B cell (primary cell): ENCODE data around the gene PAIP2B. TPM values are rescaled to one million over a fixed set of nuclear protein-coding genes. Genes with fewer than 3 reads are reported as not detected.

Experiments
- ATAC-seq: fragments of 200-7000 bp; cut with Tn5 transposase; one replicate; pipeline ENCODE4 v1.10.0; 2021; ENCODE audit warnings: low read depth, mild to moderate bottlenecking, moderate number of reproducible peaks, moderate library complexity
- CTCF ChIA-PET: fragments of 350-600 bp; sonication (Branson Sonifier 250); formaldehyde crosslinking; loops from one replicate; lab custom pipeline; 2021; ENCODE audit warnings: antibody characterized with exemption, inconsistent platforms; lab: Charles Lee
- POLR2A ChIA-PET: fragments of 350-600 bp; sonication (Branson Sonifier 250); formaldehyde crosslinking; loops from one replicate; lab custom pipeline; 2021; ENCODE audit warnings: antibody characterized with exemption; lab: Charles Lee
- DNase-seq: peaks from one replicate; pipeline ENCODE4 v3.0.0; 2013
- H2AFZ ChIP-seq: 2 replicates; pipeline ENCODE4 v1.6.1; 2012; ENCODE audit warnings: mild to moderate bottlenecking, low read depth, low read length; ENCODE audit not compliant: insufficient read depth, poor library complexity, severe bottlenecking
- H3K27ac ChIP-seq, 2 donors: 1 replicate in 1 of 2; 2 replicates in 1 of 2; pipeline ENCODE4 v1.5.1; 2012 to 2013; ENCODE audit warnings: low read length in 2 of 2, mild to moderate bottlenecking in 2 of 2, moderate library complexity in 1 of 2
- H3K27me3 ChIP-seq, 4 experiments: fragments of 200-600 bp in 1 of 4; sonication (generic) in 1 of 4; replicated peaks in 1 of 4; 1 replicate in 2 of 4; 2 replicates in 2 of 4; pipeline versions ENCODE4 v1.6.1 to v1.7.0; 2013 to 2016; ENCODE audit warnings: low read length in 3 of 4, mild to moderate bottlenecking in 2 of 4, mixed read lengths in 1 of 4, moderate library complexity in 1 of 4; ENCODE audit not compliant: insufficient read depth in 4 of 4, control insufficient read depth in 3 of 4; ENCODE audit errors: control extremely low read depth in 1 of 4
- H3K36me3 ChIP-seq, 2 experiments: replicated peaks in 1 of 2; 1 replicate in 1 of 2; 2 replicates in 1 of 2; pipeline versions ENCODE4 v1.6.1 to v1.7.1; 2013; ENCODE audit warnings: low read length in 1 of 2; ENCODE audit not compliant: insufficient read depth in 2 of 2, control insufficient read depth in 1 of 2; ENCODE audit errors: control extremely low read depth in 1 of 2, extremely low read depth in 1 of 2
- H3K4me1 ChIP-seq, 2 donors: fragments of 200-600 bp in 1 of 2; sonication (generic) in 1 of 2; 1 replicate in 1 of 2; 2 replicates in 1 of 2; pipeline versions ENCODE4 v1.5.1 to v1.6.1; 2013 to 2017; ENCODE audit warnings: low read length in 2 of 2; ENCODE audit not compliant: control insufficient read depth in 2 of 2, insufficient read depth in 2 of 2
- H3K4me2 ChIP-seq: replicated peaks from 2 replicates; pipeline ENCODE3; 2012; ENCODE audit warnings: mild to moderate bottlenecking, low read depth, low read length; ENCODE audit not compliant: poor library complexity, severe bottlenecking
- H3K4me3 ChIP-seq, 5 experiments: fragments of 200-600 bp in 1 of 5; sonication (generic) in 1 of 5; 1 replicate in 3 of 5; 2 replicates in 2 of 5; pipeline versions ENCODE4 v1.5.1 to v1.7.0; 2011 to 2016; ENCODE audit warnings: low read length in 4 of 5, mild to moderate bottlenecking in 4 of 5, low read depth in 2 of 5, control low read depth in 1 of 5, moderate library complexity in 1 of 5; ENCODE audit not compliant: insufficient read depth in 1 of 5; ENCODE audit errors: control extremely low read depth in 1 of 5, extremely low read depth in 1 of 5
- H3K79me2 ChIP-seq: fragments of 200-600 bp; sonication (generic); one replicate; pipeline ENCODE4 v1.6.0; 2016; ENCODE audit warnings: low read length; ENCODE audit not compliant: control insufficient read depth, insufficient read depth
- H3K9ac ChIP-seq: fragments of 200-600 bp; sonication (generic); 2 replicates; pipeline ENCODE4 v1.6.1; 2017; ENCODE audit warnings: mild to moderate bottlenecking, low read length, moderate library complexity
- H3K9me3 ChIP-seq, 3 donors: one replicate each; pipeline versions ENCODE4 v1.6.1 to v1.7.1; 2013; ENCODE audit warnings: low read length in 2 of 3; ENCODE audit not compliant: control insufficient read depth in 2 of 3, insufficient read depth in 1 of 3; ENCODE audit errors: control extremely low read depth in 1 of 3
- H4K20me1 ChIP-seq: 2 replicates; pipeline ENCODE4 v1.6.0; 2012; ENCODE audit warnings: mild to moderate bottlenecking, low read length; ENCODE audit not compliant: insufficient read depth, control insufficient read depth, poor library complexity, severe bottlenecking
- H3K27ac Mint-ChIP-seq: one replicate; pipeline ENCODE4 v1.8.0; 2021; ENCODE audit warnings: mixed read lengths
- H3K27me3 Mint-ChIP-seq: one replicate; pipeline ENCODE4 v1.8.0; 2021; ENCODE audit warnings: mixed read lengths
- H3K4me1 Mint-ChIP-seq: one replicate; pipeline ENCODE4 v1.8.0; 2021; ENCODE audit warnings: mixed read lengths
- H3K4me3 Mint-ChIP-seq: one replicate; pipeline ENCODE4 v1.8.0; 2021; ENCODE audit warnings: mixed read lengths
- H3K9me3 Mint-ChIP-seq: one replicate; pipeline ENCODE4 v1.8.0; 2022; ENCODE audit warnings: mixed read lengths; ENCODE audit not compliant: insufficient read depth
- EZH2 ChIP-seq: IDR thresholded peaks from 2 replicates; pipeline ENCODE4 v1.6.1; 2012; ENCODE audit warnings: borderline replicate concordance, low read depth, mild to moderate bottlenecking, moderate library complexity, low read length; ENCODE audit not compliant: insufficient read depth, poor library complexity, severe bottlenecking
- WGBS: methylation state at CpG from one replicate; pipeline ENCODE4 v1.1.5; 2013; ENCODE audit warnings: missing lambda C conversion rate; ENCODE audit not compliant: insufficient coverage; 5-methylcytosine and 5-hydroxymethylcytosine counted together
- intact Hi-C: fragments of 100-400 bp; cut with micrococcal nuclease; formaldehyde crosslinking; loops from one replicate; pipeline ENCODE4 v1.10.0; 2022
- polyA plus RNA-seq: library from polyadenylated mRNA; depleted of rRNA; stranded (reverse); fragments of >200 nt; gene quantifications from 2 replicates; pipeline ENCODE4 v1.2.3, GENCODE V29; 2012
- total RNA-seq, 2 donors: library from RNA; stranded (reverse); fragments of 120-200 nt in 1 of 2; gene quantifications; 1 replicate in 1 of 2; 2 replicates in 1 of 2; pipeline versions ENCODE4 v1.2.3 to v1.2.4, GENCODE V29; 2013 to 2022
- TF ChIP-seq, protein P1 (sequence below): fragments of 200-600 bp; IDR thresholded peaks from one replicate; pipeline ENCODE4 v1.8.0; 2022; ENCODE audit warnings: antibody characterized with exemption, mild to moderate bottlenecking

The PAIP2B gene
- total and polyA plus RNA-seq, 2 donors (not counting 1 experiment from before 2014, with no cell fraction given), result 4.7 to 10.2 TPM

- Mint-ChIP-seq H3K4me3 (no peak overlapping the region), H3K4me1 (no peaks in the 10 kb centered on the region), H3K9me3 (no peaks in the 10 kb centered on the region), H3K27me3 (no peaks in the 10 kb centered on the region), H3K27ac (no peak overlapping the region)
- no peaks in the 10 kb centered on the region for H3K9me3 ChIP-seq
- H3K4me3 ChIP-seq, result no peak overlapping the region
- intact Hi-C loops, result no loop called here
- no peak for DNase-seq
- H3K9ac ChIP-seq, result no peak overlapping the region
- CTCF ChIA-PET, result no interaction called here
- H4K20me1 ChIP-seq, result peaks cover 25% of the 10 kb centered on the region
- no peak for ATAC-seq
- H3K79me2 ChIP-seq, result peaks cover 8% of the 10 kb centered on the region
- no CpG with 5 or more reads among the region's 2 CpGs for WGBS
- POLR2A ChIA-PET, result no interaction called here
- H3K27ac ChIP-seq, result no peak overlapping the region
- no peaks in the 10 kb centered on the region for H3K4me1 ChIP-seq
- no peak for TF ChIP-seq EZH2
- TF ChIP-seq, protein P1, sequence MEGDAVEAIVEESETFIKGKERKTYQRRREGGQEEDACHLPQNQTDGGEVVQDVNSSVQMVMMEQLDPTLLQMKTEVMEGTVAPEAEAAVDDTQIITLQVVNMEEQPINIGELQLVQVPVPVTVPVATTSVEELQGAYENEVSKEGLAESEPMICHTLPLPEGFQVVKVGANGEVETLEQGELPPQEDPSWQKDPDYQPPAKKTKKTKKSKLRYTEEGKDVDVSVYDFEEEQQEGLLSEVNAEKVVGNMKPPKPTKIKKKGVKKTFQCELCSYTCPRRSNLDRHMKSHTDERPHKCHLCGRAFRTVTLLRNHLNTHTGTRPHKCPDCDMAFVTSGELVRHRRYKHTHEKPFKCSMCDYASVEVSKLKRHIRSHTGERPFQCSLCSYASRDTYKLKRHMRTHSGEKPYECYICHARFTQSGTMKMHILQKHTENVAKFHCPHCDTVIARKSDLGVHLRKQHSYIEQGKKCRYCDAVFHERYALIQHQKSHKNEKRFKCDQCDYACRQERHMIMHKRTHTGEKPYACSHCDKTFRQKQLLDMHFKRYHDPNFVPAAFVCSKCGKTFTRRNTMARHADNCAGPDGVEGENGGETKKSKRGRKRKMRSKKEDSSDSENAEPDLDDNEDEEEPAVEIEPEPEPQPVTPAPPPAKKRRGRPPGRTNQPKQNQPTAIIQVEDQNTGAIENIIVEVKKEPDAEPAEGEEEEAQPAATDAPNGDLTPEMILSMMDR, result no peak
- no peak overlapping the region for H2AFZ ChIP-seq
- H3K36me3 ChIP-seq, result no peaks in the 10 kb centered on the region
- H3K27me3 ChIP-seq, result no peaks in the 10 kb centered on the region
- no peak overlapping the region for H3K4me2 ChIP-seq
Measured at GRCh38 chr2:71212336-71212735, 14.6 kb downstream of the PAIP2B start.

GRCh38 chr2:71210292-71210691 lies 16.6 kb downstream of the PAIP2B start:
- WGBS, result no CpG with 5 or more reads among the region's 3 CpGs
- Histone ChIP-seq H3K27me3 (no peaks in the 10 kb centered on the region), H4K20me1 (peaks cover 22% of the 10 kb centered on the region), H3K4me1 (no peaks in the 10 kb centered on the region), H3K9me3 (peaks cover 0 to 3% (median 2%) of the 10 kb centered on the region in 3 donors), H2AFZ (no peak overlapping the region), H3K9ac (no peak overlapping the region), H3K27ac (no peak overlapping the region), H3K4me3 (no peak overlapping the region), H3K4me2 (no peak overlapping the region), H3K79me2 (peaks cover 6% of the 10 kb centered on the region), H3K36me3 (no peaks in the 10 kb centered on the region)
- Mint-ChIP-seq H3K27ac (no peak overlapping the region), H3K9me3 (no peaks in the 10 kb centered on the region), H3K4me1 (no peaks in the 10 kb centered on the region), H3K4me3 (no peak overlapping the region), H3K27me3 (no peaks in the 10 kb centered on the region)
- ATAC-seq (no peak), DNase-seq (no peak)
- POLR2A ChIA-PET, result no interaction called here
- intact Hi-C loops, result no loop called here
- TF ChIP-seq, protein P1, result no peak
- TF ChIP-seq EZH2, result no peak
- CTCF ChIA-PET, result no interaction called here
